K562 (cell line): ENCODE measurements around the gene RPAP2. TPM values are rescaled to one million over a fixed set of nuclear protein-coding genes. Genes with fewer than 3 reads are reported as not detected.

Source experiments
- CC2D1A ChIP-seq: fragments of 450-650 bp; IDR thresholded peaks from 2 replicates; pipeline ENCODE4 v1.6.1; 2017; ENCODE audit warnings: mild to moderate bottlenecking
- GATA2 ChIP-seq: sonication (generic); formaldehyde crosslinking; IDR thresholded peaks from 2 replicates; pipeline ENCODE4 v1.4.0; 2020; ENCODE audit warnings: mild to moderate bottlenecking, missing genetic modification reagents
- HMBOX1 ChIP-seq: sonication (generic); IDR thresholded peaks from 2 replicates; pipeline ENCODE4 v1.6.1; 2016
- KLF16 ChIP-seq: IDR thresholded peaks from 2 replicates; pipeline ENCODE4 v1.6.1; 2016; ENCODE audit warnings: antibody characterized with exemption
- LARP7 ChIP-seq: fragments of 450-650 bp; IDR thresholded peaks from 2 replicates; pipeline ENCODE4 v1.6.1; 2016
- MAFG ChIP-seq: fragments of 450-650 bp; conservative IDR thresholded peaks from 2 replicates; pipeline ENCODE4 v1.6.1; 2016; ENCODE audit warnings: missing genetic modification characterization, missing compliant biosample characterization
- MAFK ChIP-seq: IDR thresholded peaks from 2 replicates; pipeline ENCODE4 v1.6.1; 2011; ENCODE audit warnings: low read length, improper control_type of control experiment
- MTA1 ChIP-seq: fragments of 450-650 bp; IDR thresholded peaks from 2 replicates; pipeline ENCODE4 v1.6.1; 2017; ENCODE audit warnings: borderline replicate concordance
- MTA2 ChIP-seq: fragments of 450-650 bp; IDR thresholded peaks from 2 replicates; pipeline ENCODE4 v1.6.1; 2016; ENCODE audit warnings: low read depth
- PHB2 ChIP-seq: fragments of 450-650 bp; IDR thresholded peaks from 2 replicates; pipeline ENCODE4 v1.6.1; 2017; ENCODE audit warnings: low read depth
- SIN3A ChIP-seq, 2 experiments: fragments of 150-350 bp in 1 of 2; IDR thresholded peaks; 2 replicates each; pipeline ENCODE4 v1.6.1; 2011 to 2016; ENCODE audit warnings: borderline replicate concordance in 2 of 2, low read depth in 2 of 2, low read length in 2 of 2, mild to moderate bottlenecking in 2 of 2, moderate library complexity in 2 of 2; ENCODE audit not compliant: control insufficient read depth in 1 of 2
- SMARCA4 ChIP-seq: fragments of 450-650 bp; IDR thresholded peaks from 2 replicates; pipeline ENCODE4 v1.6.1; 2016
- SMARCE1 ChIP-seq: fragments of 450-650 bp; IDR thresholded peaks from 2 replicates; pipeline ENCODE4 v1.7.1; 2016; ENCODE audit warnings: mild to moderate bottlenecking
- TRIM24 ChIP-seq, 2 experiments: fragments of 450-650 bp; IDR thresholded peaks; 2 replicates each; pipeline ENCODE4 v1.6.1; 2016
- ZBTB11 ChIP-seq, 3 experiments: fragments of 200-800 bp in 1 of 3; fragments of 250-450 bp in 1 of 3; fragments of 450-650 bp in 1 of 3; sonication (Bioruptor Pico) in 1 of 3; sonication (Bioruptor generic) in 1 of 3; formaldehyde crosslinking in 1 of 3; IDR thresholded peaks; 2 replicates each; pipeline versions ENCODE4 v1.6.1 to v1.8.0; 2016 to 2022; ENCODE audit warnings: mild to moderate bottlenecking in 2 of 3, missing genetic modification characterization in 2 of 3, missing compliant biosample characterization in 1 of 3, moderate library complexity in 1 of 3
- ZBTB12 ChIP-seq: fragments of 250-450 bp; sonication (Bioruptor Pico); IDR thresholded peaks from 2 replicates; pipeline ENCODE4 v1.4.0; 2020
- ZBTB17 ChIP-seq: fragments of 450-650 bp; formaldehyde crosslinking; IDR thresholded peaks from 2 replicates; pipeline ENCODE4 v1.4.0; 2020; ENCODE audit warnings: mild to moderate bottlenecking
- ZBTB34 ChIP-seq: fragments of 250-450 bp; sonication (Bioruptor Pico); IDR thresholded peaks from 2 replicates; pipeline ENCODE4 v1.8.0; 2021; ENCODE audit warnings: mild to moderate bottlenecking, moderate library complexity
- ZBTB5 ChIP-seq: fragments of 450-650 bp; IDR thresholded peaks from 2 replicates; pipeline ENCODE4 v1.6.1; 2017; ENCODE audit warnings: antibody characterized with exemption
- ZNF23 ChIP-seq: fragments of 250-450 bp; sonication (Bioruptor Pico); IDR thresholded peaks from 2 replicates; pipeline ENCODE4 v1.4.0; 2020; ENCODE audit warnings: mild to moderate bottlenecking
- ZNF24 ChIP-seq: fragments of 450-650 bp; IDR thresholded peaks from 2 replicates; pipeline ENCODE4 v1.6.1; 2016
- ZNF589 ChIP-seq: fragments of 200-800 bp; sonication (Bioruptor generic); IDR thresholded peaks from 2 replicates; pipeline ENCODE4 v1.6.1; 2016; ENCODE audit warnings: low read depth, missing genetic modification characterization, missing compliant biosample characterization
- polyA plus RNA-seq, 8 experiments: library from polyadenylated mRNA; depleted of rRNA in 4 of 8; stranded (reverse) in 5 of 8; unstranded in 3 of 8; fragments of >200 nt; fragmentation: Nextera tagmentation in 2 of 8; fragmentation: Illumina TruSeq in 1 of 8; extraction: Ambion mirVana in 2 of 8; extraction: Trizol in 1 of 8; gene quantifications; 2 replicates each; pipeline versions ENCODE4 v1.2.1 to v1.2.3, GENCODE V29; 2011 to 2014; ENCODE audit warnings: inconsistent platforms in 1 of 8, missing spikeins in 1 of 8
- total RNA-seq, 7 experiments: library from RNA; depleted of rRNA in 6 of 7; stranded (reverse); fragments of >200 nt in 6 of 7; fragmentation: Illumina TruSeq in 2 of 7; extraction: Trizol in 2 of 7; gene quantifications; 2 replicates each; pipeline versions ENCODE4 v1.2.1 to v1.2.3, GENCODE V29; 2011 to 2021; ENCODE audit warnings: low replicate concordance in 1 of 7

Gene RPAP2
- total and polyA plus RNA-seq, 9 of the 15 experiments (the other 6 are each of a cell fraction or from before 2014, with no cell fraction given) = 6.2 to 41.7 (median 28.7) TPM

GRCh38 chr1:92446546-92446945, 147.7 kb downstream of the RPAP2 start (continued):
- TF ChIP-seq ZBTB12 (no peak), MAFG (tag) (peak; percentile 36), ZBTB34 (CRISPR knock-in tag) (no peak), ZBTB11 (CRISPR knock-in tag; IDR thresholded peaks at IDR 0.05) (peak in 1 of 3 experiments; percentile 81; a peak in 2 of 6 replicates), SIN3A (IDR thresholded peaks at IDR 0.05; ENCODE audit: borderline replicate concordance in 2 of 2, control insufficient read depth in 1 of 2, low read depth in 2 of 2, low read length in 2 of 2) (no peak), KLF16 (peak; percentile 95), ZNF24 (no peak), CC2D1A (peak; percentile 92), MAFK (no peak), PHB2 (peak; percentile 88), SMARCE1 (peak; percentile 93), ZNF589 (peak; percentile 89), TRIM24 (IDR thresholded peaks at IDR 0.05) (peak; percentile 78 to 92; a peak in 3 of 4 replicates), ZBTB17 (CRISPR knock-in tag) (peak; percentile 43; the same call in 1 of the 2 replicates), HMBOX1 (peak; percentile 88), LARP7 (no peak), SMARCA4 (peak; percentile 95), ZBTB5 (peak; percentile 54; the same call in 1 of the 2 replicates), GATA2 (peak; percentile 75), MTA2 (peak; percentile 97), MTA1 (peak; percentile 72; the same call in 1 of the 2 replicates), ZNF23 (CRISPR knock-in tag) (no peak)
